Measurements from ENCODE around the gene ARHGAP25. TPM values are rescaled to one million over a fixed set of nuclear protein-coding genes. Genes with fewer than 3 reads are reported as not detected.

Gene ARHGAP25
- total and polyA plus RNA-seq, 2 donors (not counting 3 experiments of a cell fraction or from before 2014, with no cell fraction given), result 0.50 to 2.0 TPM

GRCh38 chr2:68742626-68743415 lies 8.2 kb downstream of the ARHGAP25 start:
- ChIA-PET POLR2A (no interaction called here), CTCF (interaction anchor here (0.9 to 7.2 kb wide), 6 partner anchors 9 to 280 kb away, joined by 3 to 69 read pairs (median 12); no protein-coding TSS in a partner anchor)
- Histone ChIP-seq H3K9me1 (replicated peaks; ENCODE audit: control insufficient read depth, extremely low read depth, insufficient read depth, low read length) (no peaks in the 10 kb centered on the region), H3K27me3 (ENCODE audit: control insufficient read depth in 2 of 2, insufficient read depth in 2 of 2, low read length in 2 of 2) (peaks cover 2 to 3% of the 10 kb centered on the region in 2 experiments), H3K36me3 (ENCODE audit: control insufficient read depth in 2 of 2, extremely low read depth in 1 of 2, insufficient read depth in 2 of 2, low read length in 2 of 2) (no peaks in the 10 kb centered on the region), H2AFZ (ENCODE audit: low read depth, low read length) (no peak overlapping the region), H3K9me3 (replicated peaks; ENCODE audit: control insufficient read depth, insufficient read depth, low read length) (no peaks in the 10 kb centered on the region), H3K4me3 (replicated peaks in 1 of 3; ENCODE audit: insufficient read depth in 1 of 3, low read depth in 1 of 3, low read length in 3 of 3) (no peak overlapping the region), H4K20me1 (replicated peaks; ENCODE audit: control insufficient read depth, extremely low read depth, insufficient read depth, low read length) (no peaks in the 10 kb centered on the region), H3K27ac (ENCODE audit: insufficient read depth, low read depth, low read length) (no peak overlapping the region), H3K9ac (replicated peaks; ENCODE audit: extremely low read depth, insufficient read depth, low read length) (no peak overlapping the region), H3K79me2 (ENCODE audit: control insufficient read depth, insufficient read depth, low read length) (no peaks in the 10 kb centered on the region), H3K4me1 (ENCODE audit: control insufficient read depth, extremely low read depth, insufficient read depth, low read length) (peaks cover 6% of the 10 kb centered on the region), H3K4me2 (ENCODE audit: insufficient read depth, low read length) (no peak overlapping the region)
- BruUV-seq (replicated peaks), result no TSS peak
- FAIRE-seq (no peak), DNase-seq (ENCODE audit: low read depth, low spot score) (no peak)
- dilution Hi-C loops (cut with MboI; ENCODE audit: extremely low pct_ligation_motif_present, low sequenced_read_pairs), result loop anchor here (25.0 kb wide), 1 partner anchor 194 kb away; no protein-coding TSS in a partner anchor
- intact Hi-C loops (cut with micrococcal nuclease), result no loop called here
- no peak for TF ChIP-seq GATA2 (IDR thresholded peaks at IDR 0.05; ENCODE audit: insufficient read depth, insufficient read length, low read depth, low read length)
- TF ChIP-seq FOS (IDR thresholded peaks at IDR 0.05; ENCODE audit: borderline replicate concordance, insufficient read depth, low read length), result no peak
- no peak for TF ChIP-seq POLR2AphosphoS5 (IDR thresholded peaks at IDR 0.05; ENCODE audit: insufficient read depth, low read depth, low read length)
- no peak for TF ChIP-seq EZH2 (IDR thresholded peaks at IDR 0.05; ENCODE audit: borderline replicate concordance, low read depth, low read length, severe bottlenecking)
- no peak for TF ChIP-seq JUN (IDR thresholded peaks at IDR 0.05; ENCODE audit: borderline replicate concordance, insufficient read depth, insufficient read length, low read depth)

- Histone ChIP-seq H3K79me2 (ENCODE audit: control insufficient read depth, insufficient read depth, low read length) (no peaks in the 10 kb centered on the region), H3K27ac (ENCODE audit: insufficient read depth, low read depth, low read length) (no peak overlapping the region), H3K4me2 (ENCODE audit: insufficient read depth, low read length) (no peak overlapping the region), H3K9me3 (replicated peaks; ENCODE audit: control insufficient read depth, insufficient read depth, low read length) (no peaks in the 10 kb centered on the region), H3K27me3 (ENCODE audit: control insufficient read depth in 2 of 2, insufficient read depth in 2 of 2, low read length in 2 of 2) (peaks cover 0 to 3% of the 10 kb centered on the region in 2 experiments), H3K9me1 (replicated peaks; ENCODE audit: control insufficient read depth, extremely low read depth, insufficient read depth, low read length) (no peaks in the 10 kb centered on the region), H4K20me1 (replicated peaks; ENCODE audit: control insufficient read depth, extremely low read depth, insufficient read depth, low read length) (no peaks in the 10 kb centered on the region), H3K9ac (replicated peaks; ENCODE audit: extremely low read depth, insufficient read depth, low read length) (no peak overlapping the region), H3K4me3 (replicated peaks in 1 of 3; ENCODE audit: insufficient read depth in 1 of 3, low read depth in 1 of 3, low read length in 3 of 3) (no peak overlapping the region), H3K36me3 (ENCODE audit: control insufficient read depth in 2 of 2, extremely low read depth in 1 of 2, insufficient read depth in 2 of 2, low read length in 2 of 2) (no peaks in the 10 kb centered on the region), H3K4me1 (ENCODE audit: control insufficient read depth, extremely low read depth, insufficient read depth, low read length) (peaks cover 6% of the 10 kb centered on the region), H2AFZ (ENCODE audit: low read depth, low read length) (no peak overlapping the region)
- DNase-seq (ENCODE audit: low read depth, low spot score) (no peak), FAIRE-seq (no peak)
- no TSS peak for BruUV-seq (replicated peaks)
- no peak for TF ChIP-seq EZH2 (IDR thresholded peaks at IDR 0.05; ENCODE audit: borderline replicate concordance, low read depth, low read length, severe bottlenecking)
- no peak for TF ChIP-seq MYC (IDR thresholded peaks at IDR 0.05; ENCODE audit: low read depth, low read length)
- TF ChIP-seq FOS (IDR thresholded peaks at IDR 0.05; ENCODE audit: borderline replicate concordance, insufficient read depth, low read length), result no peak
- no peak for TF ChIP-seq GATA2 (IDR thresholded peaks at IDR 0.05; ENCODE audit: insufficient read depth, insufficient read length, low read depth, low read length)
- no peak for TF ChIP-seq MAX (IDR thresholded peaks at IDR 0.05; ENCODE audit: insufficient read depth, insufficient read length)
- no peak for TF ChIP-seq CTCF (IDR thresholded peaks at IDR 0.05; ENCODE audit: extremely low read depth in 1 of 2, insufficient read depth in 1 of 2, low read depth in 1 of 2, low read length in 2 of 2)
- intact Hi-C loops (cut with micrococcal nuclease) (no loop called here), dilution Hi-C loops (cut with MboI; ENCODE audit: extremely low pct_ligation_motif_present, low sequenced_read_pairs) (loop anchor here (25.0 kb wide), 1 partner anchor 194 kb away; no protein-coding TSS in a partner anchor)
- ChIA-PET POLR2A (no interaction called here), CTCF (interaction anchor here (1.2 to 7.2 kb wide), 7 partner anchors 8 to 280 kb away, joined by 3 to 69 read pairs (median 7); no protein-coding TSS in a partner anchor)
These were observed 8.9 kb downstream of the ARHGAP25 start for GRCh38 chr2:68743531-68743930.

Measured in endothelial cell of umbilical vein (primary cell).